Fibroblast of peridontal ligament (primary cell): ENCODE results near the gene CSNK1D.
A peak's percentile ranks its signal among the peaks of the same experiment; 100 is the strongest.
"Not testable (repeated sequence)": the region's sequence is repeated elsewhere in the genome, so short reads cannot be mapped to it uniquely, and the experiment has no call there.

ENCODE experiments used
- DNase-seq: peaks from one replicate; pipeline ENCODE4 v3.0.0-alpha.2; 2010; ENCODE audit errors: extremely low read depth

CSNK1D gene

GRCh38 chr17:82215095-82215971, 58.2 kb downstream of the CSNK1D start:
- no peak for DNase-seq

- no peak for DNase-seq
Observed at GRCh38 chr17:82214012-82214628, 59.4 kb downstream of the CSNK1D start.

GRCh38 chr17:82213251-82214011, 60.1 kb downstream of the CSNK1D start:
- DNase-seq = peak; percentile 65

- DNase-seq = peak; percentile 63
Observed at GRCh38 chr17:82212331-82213250, 60.9 kb downstream of the CSNK1D start, which contains the start of gene CCDC57. Gene CCDC57, minus strand, starts transcription at chr17:82212842. Its CDS starts 10,898 bp downstream, at chr17:82201944.

GRCh38 chr17:82210655-82211054, 62.8 kb downstream of the CSNK1D start:
- DNase-seq = not testable (repeated sequence)

- peak; percentile 91 for DNase-seq
Observed at GRCh38 chr17:82205720-82206508, 67.6 kb downstream of the CSNK1D start.

- peak; percentile 51 for DNase-seq
Observed at GRCh38 chr17:82204831-82205719, 68.4 kb downstream of the CSNK1D start.

GRCh38 chr17:82203920-82204319, 69.6 kb downstream of the CSNK1D start:
- DNase-seq = no peak

GRCh38 chr17:82202981-82203380, 70.5 kb downstream of the CSNK1D start:
- no peak for DNase-seq

GRCh38 chr17:82201498-82201910, 72.0 kb downstream of the CSNK1D start:
- DNase-seq = no peak

GRCh38 chr17:82200743-82201497, 72.6 kb downstream of the CSNK1D start:
- DNase-seq = no peak

GRCh38 chr17:82200135-82200534, 73.4 kb downstream of the CSNK1D start:
- no peak for DNase-seq

- no peak for DNase-seq
Observed at GRCh38 chr17:82199496-82199895, 74.0 kb downstream of the CSNK1D start.

GRCh38 chr17:82198092-82198491, 75.4 kb downstream of the CSNK1D start:
- no peak for DNase-seq

GRCh38 chr17:82195675-82196672, 77.5 kb downstream of the CSNK1D start:
- DNase-seq = no peak

- DNase-seq = no peak
Observed at GRCh38 chr17:82194765-82195164, 78.7 kb downstream of the CSNK1D start.

- DNase-seq = no peak
Observed at GRCh38 chr17:82193520-82194220, 79.8 kb downstream of the CSNK1D start.
